MM.1S (cell line): Measurements from ENCODE around the gene DNAH11.

ENCODE experiments used
- CTCF ChIP-seq: fragments of 300-600 bp; sonication (generic); IDR thresholded peaks from 2 replicates; pipeline ENCODE4 v1.5.1; 2016; ENCODE audit warnings: antibody characterized with exemption, low read length, mixed read lengths
- EZH2 ChIP-seq: fragments of 300-600 bp; sonication (generic); optimal IDR thresholded peaks from 2 replicates; pipeline ENCODE3; 2017; ENCODE audit warnings: low read depth, mild to moderate bottlenecking, antibody characterized with exemption, low read length, mixed read lengths

DNA sequence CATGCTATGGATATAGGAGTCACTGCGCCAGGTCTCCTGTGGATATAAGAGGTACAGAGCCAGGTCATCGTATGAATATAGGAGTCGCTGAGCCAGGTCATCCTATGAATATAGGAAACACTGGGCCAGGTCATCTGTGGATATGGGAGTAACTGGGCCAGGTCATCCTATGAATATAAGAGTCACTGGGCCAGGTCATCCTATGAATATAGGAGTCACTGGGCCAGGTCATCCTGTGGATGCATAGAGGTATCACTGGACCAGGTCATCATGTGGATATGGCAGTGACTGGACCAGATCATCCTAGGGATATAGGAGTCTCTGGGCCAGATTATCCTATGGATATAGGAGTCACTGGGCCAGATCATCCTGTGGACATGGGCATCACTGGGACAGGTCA, 181.7 kb downstream of the DNAH11 start:
- TF ChIP-seq CTCF = no peak
- no peak for TF ChIP-seq EZH2
